ENCODE results near the gene ROR1.
"Not testable (repeated sequence)": the region's sequence is repeated elsewhere in the genome, so short reads cannot be mapped to it uniquely, and the experiment has no call there.

ROR1 gene

DNA sequence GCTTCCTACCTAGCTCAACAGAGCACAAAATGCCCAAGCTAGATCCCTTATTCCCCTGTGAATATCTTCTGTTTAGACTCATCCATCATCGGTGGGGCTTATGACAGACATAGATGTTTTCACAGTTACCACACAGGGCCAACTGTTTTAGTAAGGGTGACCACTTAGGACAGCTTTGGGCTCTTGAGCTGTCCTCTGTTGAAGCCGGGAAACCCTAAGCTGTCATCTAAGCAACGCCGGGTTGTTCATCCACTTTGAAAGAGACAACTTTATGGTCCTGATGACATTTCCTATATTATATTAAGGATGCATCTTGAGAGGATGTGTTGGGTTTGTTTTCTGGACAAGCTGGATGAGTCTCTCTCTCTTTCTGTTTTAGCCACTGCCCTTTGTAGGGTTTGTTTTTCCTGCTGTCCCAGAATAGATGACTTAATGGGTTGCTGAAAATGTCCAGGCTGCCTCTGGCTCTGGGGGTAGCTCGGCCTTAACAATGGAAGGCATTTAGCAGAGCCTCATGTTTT, 319.1 kb downstream of the ROR1 start:
- no peak overlapping the region for H3K4me3 ChIP-seq (ENCODE audit: low read length)
- TF ChIP-seq ZNF274 (IDR thresholded peaks at IDR 0.05; ENCODE audit: low read depth, low read length) = no peak

DNA sequence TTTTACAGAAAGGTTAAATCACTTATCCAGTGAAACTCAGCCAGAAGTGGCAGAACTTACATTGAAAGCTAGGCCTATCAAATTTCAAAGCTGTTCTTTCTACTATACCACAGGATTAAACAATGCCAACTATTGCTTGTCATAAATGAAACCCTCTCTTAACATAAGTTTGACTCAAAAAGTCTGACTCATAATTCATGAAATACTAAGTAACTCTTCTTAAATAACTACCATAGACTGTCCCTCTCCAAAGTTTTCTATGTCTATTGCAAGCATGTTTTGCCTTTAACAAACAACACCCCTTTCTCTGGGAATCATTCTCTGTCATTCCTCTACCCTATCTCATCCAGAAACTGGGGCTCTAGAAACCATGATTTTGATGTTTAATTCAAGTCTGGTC, 320.1 kb downstream of the ROR1 start:
- H3K4me3 ChIP-seq (ENCODE audit: low read length) = no peak overlapping the region
- TF ChIP-seq ZNF274 (IDR thresholded peaks at IDR 0.05; ENCODE audit: low read depth, low read length) = no peak

DNA sequence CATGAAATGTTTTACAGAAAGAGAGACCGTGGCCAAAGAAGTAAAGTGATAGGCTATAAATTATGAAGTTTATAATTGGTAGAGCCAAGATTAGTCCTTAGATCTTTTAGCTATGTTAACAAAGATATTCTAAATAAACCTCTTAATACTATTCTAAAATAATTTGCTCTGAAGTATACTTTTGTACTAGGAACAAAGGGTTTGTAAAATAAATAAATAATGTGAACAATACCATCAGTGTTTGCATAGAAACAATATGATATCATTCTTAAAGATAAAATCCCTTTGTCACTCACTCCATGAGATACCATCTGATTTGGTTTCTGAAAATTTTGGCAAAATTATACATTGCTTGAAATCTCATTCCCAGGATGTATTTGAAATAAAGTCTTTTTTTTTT, 322.0 kb downstream of the ROR1 start:
- no peak overlapping the region for H3K4me3 ChIP-seq (ENCODE audit: low read length)
- TF ChIP-seq ZNF274 (IDR thresholded peaks at IDR 0.05; ENCODE audit: low read depth, low read length) = no peak

DNA sequence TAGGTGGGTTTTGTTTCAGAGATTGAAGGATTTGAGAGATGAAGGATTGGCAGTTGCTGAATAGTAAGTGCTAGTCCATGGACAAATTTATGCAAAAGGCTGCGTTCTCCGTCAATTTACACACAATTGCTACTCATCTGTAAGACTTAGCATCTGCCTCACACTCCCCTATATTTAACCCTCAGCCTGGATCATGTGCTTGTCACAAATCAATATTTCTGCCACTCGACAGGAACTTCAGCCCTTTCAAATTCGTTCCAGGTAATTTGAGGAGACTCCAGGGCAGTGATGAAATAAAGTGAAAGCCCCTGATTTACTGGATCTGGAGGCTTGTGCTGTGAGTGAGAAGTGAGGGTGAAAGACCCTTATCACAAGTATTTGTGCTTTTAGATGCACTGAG, 324.0 kb downstream of the ROR1 start:
- no peak for TF ChIP-seq ZNF274 (IDR thresholded peaks at IDR 0.05; ENCODE audit: low read depth, low read length)
- H3K4me3 ChIP-seq (ENCODE audit: low read length) = no peak overlapping the region

DNA sequence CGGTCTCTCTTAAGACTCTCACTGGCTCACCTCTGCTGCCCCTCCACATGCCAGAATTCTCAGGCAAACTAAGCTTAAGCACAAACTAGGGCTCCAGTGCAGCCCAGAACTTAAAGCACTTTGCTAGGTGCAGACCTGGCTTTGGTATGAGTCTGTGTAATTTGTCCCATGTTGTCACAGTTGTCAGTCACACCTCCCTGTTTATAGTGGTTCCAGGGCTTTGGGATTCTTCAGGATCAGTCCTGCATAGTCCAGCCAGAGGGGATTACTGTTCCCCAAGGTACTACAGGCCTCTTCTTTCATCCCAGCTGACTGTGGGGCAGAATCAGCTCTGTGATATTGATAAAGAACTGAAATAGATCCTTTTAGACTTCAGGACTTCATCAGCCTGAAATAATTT, 324.6 kb downstream of the ROR1 start:
- H3K4me3 ChIP-seq (ENCODE audit: low read length) = no peak overlapping the region
- no peak for TF ChIP-seq ZNF274 (IDR thresholded peaks at IDR 0.05; ENCODE audit: low read depth, low read length)

DNA sequence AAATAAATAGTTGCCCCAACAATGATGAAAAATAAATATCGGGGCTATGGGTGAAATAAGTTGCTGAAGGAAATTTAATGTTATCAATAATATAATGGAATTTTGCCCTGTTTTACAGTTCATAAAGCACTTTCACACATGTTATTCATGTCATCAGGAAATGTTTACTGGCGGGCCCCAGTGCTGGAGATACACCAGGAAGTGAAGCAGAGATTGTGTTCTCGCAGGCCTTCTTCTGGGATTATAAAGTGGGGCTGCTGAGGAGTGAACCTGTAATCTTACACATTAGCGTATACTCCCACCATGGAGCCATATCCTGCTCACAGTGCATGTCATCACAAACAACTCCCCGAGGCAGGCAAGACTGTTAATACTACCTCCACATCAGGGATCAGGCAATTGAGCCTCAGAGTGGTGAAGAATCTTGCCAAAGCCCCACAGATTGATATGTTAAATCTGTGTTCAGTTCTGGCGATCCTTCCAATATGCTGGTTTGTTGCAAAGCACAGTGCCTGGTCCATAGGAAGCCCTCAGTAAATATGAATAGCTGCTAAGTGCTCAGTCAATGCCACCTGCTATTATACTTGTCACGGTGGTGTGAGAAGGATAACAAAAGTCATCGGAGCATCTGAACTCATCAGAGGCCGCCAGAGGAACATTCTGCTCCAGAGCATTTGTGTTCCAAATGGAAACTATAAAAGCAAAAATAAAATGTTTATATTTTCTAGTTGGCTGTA, 325.2 kb downstream of the ROR1 start:
- H3K4me3 ChIP-seq (ENCODE audit: low read length) = no peak overlapping the region
- no peak for TF ChIP-seq ZNF274 (IDR thresholded peaks at IDR 0.05; ENCODE audit: low read depth, low read length)

DNA sequence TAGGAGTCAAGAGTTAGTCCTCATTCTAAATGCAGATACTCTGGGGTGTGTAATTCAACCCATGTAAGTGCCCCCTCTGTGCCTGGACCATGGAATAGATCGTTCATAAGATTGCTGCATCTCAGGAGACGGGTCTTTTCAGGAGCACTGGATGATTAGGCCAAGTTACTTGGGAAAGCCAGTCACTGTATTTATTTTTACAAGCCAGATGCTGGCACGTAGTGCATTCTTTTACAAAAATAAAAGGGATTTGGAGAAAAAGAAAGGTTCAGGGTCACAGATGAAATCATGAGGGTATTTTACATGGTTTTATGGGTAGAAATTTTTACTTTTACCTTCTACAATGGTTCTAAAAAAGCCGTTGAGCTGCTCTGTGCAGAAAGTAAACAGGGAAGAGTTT, 327.0 kb downstream of the ROR1 start:
- TF ChIP-seq ZNF274 (IDR thresholded peaks at IDR 0.05; ENCODE audit: low read depth, low read length) = no peak
- no peak overlapping the region for H3K4me3 ChIP-seq (ENCODE audit: low read length)

DNA sequence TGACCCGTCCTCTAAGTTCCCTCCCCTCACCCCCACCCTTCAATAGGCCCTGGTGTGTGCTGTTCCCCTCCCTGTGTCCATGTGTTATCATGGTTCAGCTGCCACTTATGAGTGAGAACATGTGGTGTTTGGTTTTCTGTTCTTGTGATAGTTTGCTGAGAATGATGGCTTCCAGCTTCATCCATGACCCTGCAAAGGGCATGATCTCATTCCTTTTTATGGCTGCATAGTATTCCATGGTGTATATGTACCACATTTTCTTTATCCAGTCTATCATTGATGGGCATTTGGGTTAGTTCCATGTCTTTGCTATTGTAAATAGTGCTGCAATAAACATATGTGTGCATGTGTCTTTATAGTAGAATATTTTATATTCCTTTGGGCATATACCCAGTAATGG, 330.8 kb downstream of the ROR1 start:
- not testable (repeated sequence) for H3K4me3 ChIP-seq (ENCODE audit: low read length)

DNA sequence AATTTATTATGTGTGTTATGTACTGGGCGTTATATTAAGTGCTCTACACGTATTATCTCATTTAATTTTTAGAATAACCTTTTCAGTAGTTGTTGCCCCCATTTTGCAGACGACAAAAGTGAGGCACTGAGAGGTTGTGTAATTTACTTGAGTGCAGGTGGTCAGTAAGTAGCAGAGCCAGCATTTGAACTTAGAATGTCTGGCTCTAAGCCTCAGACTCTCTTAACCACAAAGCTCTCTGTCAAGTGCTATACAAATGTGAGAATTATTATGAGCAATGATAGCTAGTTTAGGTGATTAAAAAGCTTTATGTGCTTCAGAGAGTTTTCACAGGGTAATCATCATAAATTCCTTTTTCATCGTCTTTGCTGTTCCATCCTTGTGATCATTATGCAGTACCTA, 333.3 kb downstream of the ROR1 start:
- no peak overlapping the region for H3K4me3 ChIP-seq (ENCODE audit: low read length)
- no peak for TF ChIP-seq ZNF274 (IDR thresholded peaks at IDR 0.05; ENCODE audit: low read depth, low read length)

DNA sequence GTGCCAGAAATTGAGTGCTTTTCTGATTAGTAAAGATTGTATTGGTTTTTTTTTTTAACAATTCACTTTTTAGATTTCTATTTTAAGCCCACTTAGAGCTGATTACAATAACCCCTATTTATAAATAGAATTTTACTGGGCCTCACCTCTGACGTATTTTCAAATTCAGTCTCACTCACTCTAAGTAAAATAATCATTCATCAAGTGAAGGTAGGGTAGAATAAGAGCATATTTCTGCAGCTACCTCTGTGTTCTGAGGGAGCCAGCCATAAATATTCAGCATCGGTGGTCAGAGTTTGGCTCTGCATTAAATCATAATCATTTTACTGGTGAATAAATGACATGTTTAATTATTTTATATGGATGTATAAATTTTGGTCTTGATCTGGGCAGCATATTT, 333.8 kb downstream of the ROR1 start:
- TF ChIP-seq ZNF274 (IDR thresholded peaks at IDR 0.05; ENCODE audit: low read depth, low read length) = no peak
- H3K4me3 ChIP-seq (ENCODE audit: low read length) = no peak overlapping the region

DNA sequence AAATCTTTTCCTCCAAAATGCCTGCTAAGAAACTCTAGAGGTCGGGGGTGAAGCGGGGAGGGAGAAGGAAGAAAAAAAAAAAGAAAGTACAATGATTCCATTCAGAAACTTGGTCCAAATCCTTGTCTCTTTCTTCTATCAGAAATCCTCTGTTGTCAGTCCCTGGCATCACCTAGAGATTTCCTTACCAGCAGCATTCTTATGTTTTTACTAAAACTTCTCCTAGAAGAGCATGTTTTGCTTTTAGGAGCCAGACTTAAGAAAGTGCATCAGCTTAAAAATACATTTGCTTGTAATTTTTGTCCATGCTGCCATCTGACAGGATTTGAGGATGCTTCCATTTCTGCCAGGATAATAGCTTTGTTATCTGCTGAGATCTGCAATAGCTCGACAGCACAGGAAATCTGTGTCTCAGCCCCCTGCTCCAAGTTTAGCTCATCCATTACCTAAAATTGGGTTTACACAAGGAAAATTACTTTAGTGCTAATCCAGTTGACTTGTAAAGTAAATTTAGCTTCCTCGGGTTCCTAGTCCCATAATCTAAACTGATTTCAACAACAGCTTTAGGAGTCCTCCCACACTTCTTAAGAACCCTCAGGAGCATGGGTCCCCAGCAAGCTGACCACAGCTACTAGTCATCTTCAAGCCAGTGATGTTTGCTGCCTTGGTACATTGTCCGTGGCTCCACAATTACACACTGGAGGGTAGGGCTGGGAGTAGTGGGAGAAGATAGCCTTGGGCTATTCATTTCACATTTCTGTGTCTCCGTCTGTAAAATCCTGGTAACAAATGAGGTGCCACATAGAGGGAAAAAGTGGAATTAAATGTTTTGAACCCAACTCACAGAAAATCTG, 337.3 kb downstream of the ROR1 start:
- H3K4me3 ChIP-seq (ENCODE audit: low read length) = no peak overlapping the region
- no peak for TF ChIP-seq ZNF274 (IDR thresholded peaks at IDR 0.05; ENCODE audit: low read depth, low read length)

DNA sequence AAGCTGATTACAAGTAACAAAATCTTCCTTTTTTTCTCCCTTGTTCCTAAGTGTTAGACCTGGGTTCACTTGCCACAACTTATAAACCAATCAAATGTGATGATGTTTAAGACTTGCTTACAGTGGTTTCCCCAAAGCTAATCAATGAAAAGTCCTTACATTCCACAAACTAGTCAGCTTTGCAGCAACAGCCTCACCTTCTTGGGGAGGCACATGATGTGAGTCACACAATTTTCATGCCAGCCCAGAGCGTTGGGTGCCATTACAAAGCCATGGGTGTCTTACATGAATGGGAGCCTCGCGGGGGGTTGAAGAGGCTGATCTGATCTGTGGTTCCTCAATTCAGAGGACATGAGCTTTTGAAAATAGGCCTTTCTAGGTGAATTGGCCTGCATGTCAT, 338.0 kb downstream of the ROR1 start:
- TF ChIP-seq ZNF274 (IDR thresholded peaks at IDR 0.05; ENCODE audit: low read depth, low read length) = no peak

DNA sequence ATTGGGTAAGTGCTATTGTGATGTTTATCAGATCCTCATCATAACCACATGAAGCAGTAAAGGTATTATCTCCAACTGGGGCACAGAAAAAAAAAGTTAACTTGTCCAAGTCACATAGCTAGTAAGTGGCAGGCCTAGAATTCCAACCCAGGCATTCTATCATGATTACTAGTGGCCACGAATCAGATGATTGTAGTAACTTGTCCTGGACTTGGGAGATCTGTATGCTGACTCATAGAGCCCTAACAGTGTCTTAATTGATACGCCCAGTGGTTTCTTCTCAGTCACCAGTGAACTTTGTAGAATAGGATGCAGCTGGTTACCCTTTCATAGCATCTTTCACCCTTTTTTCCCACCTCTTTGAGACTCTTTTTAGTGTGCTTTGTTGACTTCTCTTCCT, 338.5 kb downstream of the ROR1 start:
- H3K4me3 ChIP-seq (ENCODE audit: low read length) = no peak overlapping the region
- no peak for TF ChIP-seq ZNF274 (IDR thresholded peaks at IDR 0.05; ENCODE audit: low read depth, low read length)

More for the DNA sequence above, 338.0 kb downstream of the ROR1 start:
- H3K4me3 ChIP-seq (ENCODE audit: low read length) = no peak overlapping the region

DNA sequence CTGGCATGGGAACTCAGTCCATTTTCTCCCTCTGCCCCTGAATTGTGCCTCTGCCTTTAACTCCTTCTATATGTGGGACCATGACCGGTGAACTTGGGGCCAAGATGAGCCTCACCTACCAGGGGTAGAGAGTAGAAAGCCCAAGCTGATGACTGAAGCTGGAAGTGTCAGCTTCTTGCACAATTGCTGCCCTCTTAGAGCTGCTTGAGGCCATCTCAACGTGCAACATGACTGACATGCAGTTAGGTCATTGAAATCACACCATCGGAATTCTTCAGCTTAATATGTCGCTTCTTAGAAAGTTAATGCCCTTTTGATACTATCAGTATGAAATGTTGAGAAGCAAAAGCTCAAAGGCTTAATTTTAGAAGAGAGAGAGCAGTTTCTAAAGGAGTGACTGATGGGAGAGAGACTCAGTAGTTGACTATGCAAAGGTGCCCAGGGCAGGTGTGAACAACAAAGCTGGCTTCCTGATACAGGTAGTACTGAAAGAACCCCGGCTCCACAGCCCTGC, 340.3 kb downstream of the ROR1 start:
- no peak overlapping the region for H3K4me3 ChIP-seq (ENCODE audit: low read length)
- no peak for TF ChIP-seq ZNF274 (IDR thresholded peaks at IDR 0.05; ENCODE audit: low read depth, low read length)

DNA sequence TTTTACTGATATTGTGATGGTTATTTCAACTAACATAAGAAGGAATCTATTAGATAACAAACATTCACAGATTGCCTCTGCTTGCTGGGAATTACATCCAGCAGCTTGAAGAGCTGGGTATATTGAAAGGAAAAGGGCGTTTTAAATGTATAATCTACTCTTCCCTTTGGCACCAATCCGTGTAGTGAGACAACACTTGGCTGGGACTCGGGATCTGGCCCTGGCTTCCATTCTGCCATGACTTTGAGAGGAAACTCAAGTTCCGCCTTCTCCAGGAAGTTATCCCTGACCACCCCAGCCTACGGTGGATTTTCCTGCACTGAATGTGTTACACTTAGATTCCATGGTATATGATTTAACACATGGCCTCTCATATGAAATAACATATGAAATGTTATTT, 342.7 kb downstream of the ROR1 start:
- TF ChIP-seq ZNF274 (IDR thresholded peaks at IDR 0.05; ENCODE audit: low read depth, low read length) = no peak

More for the DNA sequence above, 342.7 kb downstream of the ROR1 start:
- H3K4me3 ChIP-seq (ENCODE audit: low read length) = no peak overlapping the region
